Left hindlimb (tissue), 1 donor: ENCODE data around the gene AMY2A.
"Not testable (repeated sequence)": the region's sequence is repeated elsewhere in the genome, so short reads cannot be mapped to it uniquely, and the experiment has no call there.

Experiments
- DNase-seq: peaks from one replicate; pipeline ENCODE4 v3.0.0-alpha.2; 2018

Gene AMY2A

GRCh38 chr1:103616994-103617477 is at the start of gene AMY2A:
AMY2A (plus strand) TSS chr1:103617427; CDS start chr1:103617441, 14 bp downstream.
- DNase-seq, result not testable (repeated sequence)

GRCh38 chr1:103569493-103569892 is 47.7 kb upstream of the AMY2A start:
- no peak for DNase-seq

- not testable (repeated sequence) for DNase-seq
These were observed 45.9 kb upstream of the AMY2A start, which contains the start of gene AMY2B for GRCh38 chr1:103571289-103571688. AMY2B (plus strand) TSS chr1:103571589; CDS start chr1:103571603, 14 bp downstream.

- DNase-seq, result no peak
These were observed 41.2 kb upstream of the AMY2A start for GRCh38 chr1:103576065-103576464.

GRCh38 chr1:103576784-103577183 is 40.4 kb upstream of the AMY2A start:
- DNase-seq, result not testable (repeated sequence)

- DNase-seq, result no peak
These were observed 34.8 kb upstream of the AMY2A start for GRCh38 chr1:103582464-103582863.

- DNase-seq, result no peak
These were observed 33.3 kb upstream of the AMY2A start for GRCh38 chr1:103583887-103584286.

GRCh38 chr1:103584537-103584936 is 32.7 kb upstream of the AMY2A start:
- DNase-seq, result no peak

- DNase-seq, result not testable (repeated sequence)
These were observed 14.5 kb upstream of the AMY2A start for GRCh38 chr1:103602740-103603139.

GRCh38 chr1:103616362-103616761 is 865 bp upstream of the AMY2A start:
- DNase-seq, result no peak

GRCh38 chr1:103627436-103627835 is 10.2 kb downstream of the AMY2A start:
- DNase-seq, result not testable (repeated sequence)

GRCh38 chr1:103641194-103641593 is 24.0 kb downstream of the AMY2A start:
- not testable (repeated sequence) for DNase-seq

- DNase-seq, result not testable (repeated sequence)
These were observed 26.7 kb downstream of the AMY2A start for GRCh38 chr1:103643908-103644307.

GRCh38 chr1:103650305-103650704 is 33.1 kb downstream of the AMY2A start:
- DNase-seq, result not testable (repeated sequence)

GRCh38 chr1:103650889-103651288 is 33.7 kb downstream of the AMY2A start:
- not testable (repeated sequence) for DNase-seq

GRCh38 chr1:103654133-103654532 is 36.9 kb downstream of the AMY2A start:
- not testable (repeated sequence) for DNase-seq

- DNase-seq, result not testable (repeated sequence)
These were observed 38.2 kb downstream of the AMY2A start, which contains the start of gene AMY1A for GRCh38 chr1:103655460-103655859. AMY1A (plus strand) TSS chr1:103655760; CDS start chr1:103656331, 571 bp downstream.
